ENCODE measurements around the gene SMG7.
A peak's percentile ranks its signal among the peaks of the same experiment; 100 is the strongest.

The SMG7 gene

GRCh38 chr1:183508694-183509093 lies 36.4 kb downstream of the SMG7 start:
- Mint-ChIP-seq H3K27me3 (no peaks in the 10 kb centered on the region), H3K36me3 (ENCODE audit: low read depth) (peaks cover 17% of the 10 kb centered on the region), H3K4me3 (no peak overlapping the region), H3K9me3 (no peaks in the 10 kb centered on the region), H3K4me1 (ENCODE audit: low read depth) (peaks cover 13% of the 10 kb centered on the region), H3K27ac (no peak overlapping the region)
- intact Hi-C loops (cut with micrococcal nuclease), result no loop called here

DNA sequence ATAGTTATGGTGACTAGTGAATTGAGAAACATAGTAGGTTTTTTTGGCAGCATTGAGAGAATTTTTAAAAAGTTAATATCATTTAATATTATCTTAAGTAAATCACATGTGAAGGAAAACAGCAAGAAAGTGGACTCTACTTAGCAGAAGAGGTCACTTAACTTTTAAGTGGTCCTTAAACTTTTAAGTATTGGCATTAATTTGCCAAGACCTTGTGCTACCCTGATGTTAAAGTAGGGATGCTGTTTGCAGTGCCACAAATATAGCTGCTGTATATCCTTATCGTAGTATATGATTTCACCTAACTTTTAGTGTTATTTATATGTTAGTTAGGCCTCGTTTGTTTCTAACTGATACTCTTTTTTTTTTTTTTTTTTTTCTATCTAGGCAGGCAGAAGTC lies 40.2 kb downstream of the SMG7 start:
- H3K9me3 Mint-ChIP-seq, result no peaks in the 10 kb centered on the region
- intact Hi-C loops (cut with micrococcal nuclease), result no loop called here
- H3K4me3 Mint-ChIP-seq, result no peak overlapping the region
- H3K27ac Mint-ChIP-seq, result no peak overlapping the region
- H3K4me1 Mint-ChIP-seq (ENCODE audit: low read depth), result peaks cover 13% of the 10 kb centered on the region
- no peaks in the 10 kb centered on the region for H3K27me3 Mint-ChIP-seq
- peaks cover 33% of the 10 kb centered on the region for H3K36me3 Mint-ChIP-seq (ENCODE audit: low read depth)

GRCh38 chr1:183514235-183514634 lies 41.9 kb downstream of the SMG7 start:
- no peaks in the 10 kb centered on the region for H3K9me3 Mint-ChIP-seq
- no peak overlapping the region for H3K4me3 Mint-ChIP-seq
- peaks cover 38% of the 10 kb centered on the region for H3K36me3 Mint-ChIP-seq (ENCODE audit: low read depth)
- H3K27me3 Mint-ChIP-seq, result no peaks in the 10 kb centered on the region
- no peak overlapping the region for H3K27ac Mint-ChIP-seq
- intact Hi-C loops (cut with micrococcal nuclease), result no loop called here
- peaks cover 13% of the 10 kb centered on the region for H3K4me1 Mint-ChIP-seq (ENCODE audit: low read depth)

DNA sequence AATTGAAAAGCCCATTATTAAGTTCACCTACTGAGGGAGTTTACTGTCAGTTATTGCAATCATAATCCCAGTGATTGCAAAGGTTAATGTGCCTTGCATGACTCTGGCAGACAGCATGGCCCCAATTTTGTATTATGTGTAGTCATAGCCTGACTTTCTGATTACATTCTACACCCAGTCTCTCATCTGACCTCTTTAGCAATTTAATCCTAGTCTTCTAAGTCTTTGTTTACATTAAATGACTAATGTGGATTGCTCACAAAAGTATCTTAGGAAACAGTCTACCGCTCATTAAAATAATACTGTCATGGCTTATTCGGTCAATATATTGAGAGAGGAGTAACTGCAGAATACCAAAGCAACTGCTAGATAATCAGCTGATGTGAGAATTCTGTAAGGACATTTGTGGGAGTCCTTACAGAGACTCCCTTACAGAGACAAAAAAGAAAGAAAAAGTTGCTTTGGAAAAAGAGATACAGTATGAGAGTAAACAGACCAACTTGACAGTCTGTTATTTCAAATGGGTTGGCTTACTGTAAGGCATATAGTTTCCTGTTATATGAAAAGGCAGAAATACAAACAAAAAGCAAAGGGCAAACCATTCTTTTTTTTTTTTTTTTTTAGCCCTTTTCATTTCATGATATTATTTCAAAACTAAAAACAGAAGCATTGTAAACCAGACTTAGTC lies 42.8 kb downstream of the SMG7 start:
- no peaks in the 10 kb centered on the region for H3K9me3 Mint-ChIP-seq
- H3K27me3 Mint-ChIP-seq, result no peaks in the 10 kb centered on the region
- H3K4me3 Mint-ChIP-seq, result no peak overlapping the region
- no peak overlapping the region for H3K27ac Mint-ChIP-seq
- intact Hi-C loops (cut with micrococcal nuclease), result loop anchor here (5.0 kb wide), 1 partner anchor 33 kb away; no protein-coding TSS in a partner anchor
- peaks cover 14% of the 10 kb centered on the region for H3K4me1 Mint-ChIP-seq (ENCODE audit: low read depth)
- peaks cover 44% of the 10 kb centered on the region for H3K36me3 Mint-ChIP-seq (ENCODE audit: low read depth)

GRCh38 chr1:183516725-183517124 lies 44.4 kb downstream of the SMG7 start:
- H3K27ac Mint-ChIP-seq, result no peak overlapping the region
- H3K9me3 Mint-ChIP-seq, result no peaks in the 10 kb centered on the region
- H3K36me3 Mint-ChIP-seq (ENCODE audit: low read depth), result peaks cover 57% of the 10 kb centered on the region
- intact Hi-C loops (cut with micrococcal nuclease), result loop anchor here (5.0 kb wide), 1 partner anchor 34 kb away; no protein-coding TSS in a partner anchor
- H3K27me3 Mint-ChIP-seq, result no peaks in the 10 kb centered on the region
- no peak overlapping the region for H3K4me3 Mint-ChIP-seq
- peaks cover 11% of the 10 kb centered on the region for H3K4me1 Mint-ChIP-seq (ENCODE audit: low read depth)

DNA sequence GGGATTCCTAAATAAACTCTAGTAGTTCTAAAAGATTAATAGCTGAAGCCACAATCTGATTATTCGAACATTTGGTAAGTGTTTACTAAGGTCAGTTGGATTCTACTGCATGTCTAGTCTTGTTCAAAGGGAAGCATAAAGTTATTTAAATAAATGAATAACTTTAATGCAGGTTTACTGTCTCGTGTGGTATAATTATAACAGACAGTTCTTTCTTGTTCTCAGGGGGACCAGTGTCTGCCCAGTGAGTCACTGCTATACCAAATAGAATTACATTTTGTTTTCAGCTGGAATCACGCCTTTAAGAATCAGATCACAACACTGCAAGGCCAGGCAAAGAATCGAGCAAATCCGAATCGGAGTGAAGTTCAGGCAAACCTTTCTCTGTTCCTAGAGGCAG lies 45.1 kb downstream of the SMG7 start:
- intact Hi-C loops (cut with micrococcal nuclease), result loop anchor here (5.0 kb wide), 1 partner anchor 35 kb away; no protein-coding TSS in a partner anchor

GRCh38 chr1:183520379-183520778 lies 48.1 kb downstream of the SMG7 start:
- no peaks in the 10 kb centered on the region for H3K9me3 Mint-ChIP-seq
- no peak overlapping the region for H3K27ac Mint-ChIP-seq
- intact Hi-C loops (cut with micrococcal nuclease), result no loop called here
- H3K27me3 Mint-ChIP-seq, result no peaks in the 10 kb centered on the region
- H3K4me1 Mint-ChIP-seq (ENCODE audit: low read depth), result peaks cover 5% of the 10 kb centered on the region
- peaks cover 64% of the 10 kb centered on the region for H3K36me3 Mint-ChIP-seq (ENCODE audit: low read depth)
- H3K4me3 Mint-ChIP-seq, result no peak overlapping the region

More for the DNA sequence above, 45.1 kb downstream of the SMG7 start:
- Mint-ChIP-seq H3K4me1 (ENCODE audit: low read depth) (peaks cover 5% of the 10 kb centered on the region), H3K27me3 (no peaks in the 10 kb centered on the region), H3K4me3 (no peak overlapping the region), H3K27ac (no peak overlapping the region), H3K36me3 (ENCODE audit: low read depth) (peaks cover 58% of the 10 kb centered on the region), H3K9me3 (no peaks in the 10 kb centered on the region)

DNA sequence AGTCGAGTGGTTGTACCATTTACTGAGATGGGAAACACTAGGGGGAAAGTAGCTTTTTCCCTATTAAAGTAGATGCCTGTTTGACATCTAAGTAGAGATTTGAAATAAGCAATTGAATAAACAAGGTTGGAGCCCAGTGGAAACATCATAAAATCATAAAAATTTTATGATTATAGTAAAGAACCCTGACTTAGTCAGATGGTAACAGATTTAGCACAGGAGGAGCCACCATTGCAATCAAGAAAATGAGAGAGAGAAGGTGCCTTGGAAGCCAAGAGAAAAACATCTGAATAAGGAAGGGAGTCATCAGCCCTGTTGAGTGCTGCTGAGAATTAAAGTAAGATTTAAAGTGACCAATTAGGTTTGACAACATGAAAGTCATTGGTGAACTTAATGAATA lies 49.8 kb downstream of the SMG7 start:
- Mint-ChIP-seq H3K27ac (no peak overlapping the region), H3K36me3 (ENCODE audit: low read depth) (peaks cover 71% of the 10 kb centered on the region), H3K27me3 (no peaks in the 10 kb centered on the region), H3K4me1 (ENCODE audit: low read depth) (peaks cover 5% of the 10 kb centered on the region), H3K4me3 (no peak overlapping the region), H3K9me3 (no peaks in the 10 kb centered on the region)
- intact Hi-C loops (cut with micrococcal nuclease), result no loop called here

DNA sequence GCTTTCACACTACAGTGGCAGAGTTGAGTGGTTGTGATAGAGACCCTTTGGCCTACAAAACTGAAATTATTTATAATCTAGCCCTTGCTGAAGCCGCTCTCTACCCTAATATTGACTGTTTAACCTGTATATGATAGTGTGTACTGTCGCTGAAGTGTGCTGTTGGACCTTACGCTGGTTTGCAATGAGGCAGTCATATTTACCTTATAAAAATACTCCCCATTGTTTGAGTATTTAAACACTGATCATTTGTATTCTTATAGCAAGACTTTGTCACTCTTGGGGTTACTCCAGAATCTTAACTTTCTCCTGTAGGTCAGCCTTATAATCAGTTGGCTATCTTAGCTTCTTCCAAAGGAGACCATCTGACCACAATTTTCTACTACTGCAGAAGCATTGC lies 56.3 kb downstream of the SMG7 start:
- H3K27me3 Mint-ChIP-seq, result no peaks in the 10 kb centered on the region
- peaks cover 84% of the 10 kb centered on the region for H3K36me3 Mint-ChIP-seq (ENCODE audit: low read depth)
- intact Hi-C loops (cut with micrococcal nuclease), result no loop called here
- H3K27ac Mint-ChIP-seq, result no peak overlapping the region
- H3K4me1 Mint-ChIP-seq (ENCODE audit: low read depth), result no peaks in the 10 kb centered on the region
- no peak overlapping the region for H3K4me3 Mint-ChIP-seq
- H3K9me3 Mint-ChIP-seq, result no peaks in the 10 kb centered on the region

- intact Hi-C loops (cut with micrococcal nuclease), result no loop called here
- Mint-ChIP-seq H3K4me3 (no peak overlapping the region), H3K27ac (no peak overlapping the region), H3K9me3 (no peaks in the 10 kb centered on the region), H3K27me3 (no peaks in the 10 kb centered on the region), H3K36me3 (ENCODE audit: low read depth) (peaks cover 83% of the 10 kb centered on the region), H3K4me1 (ENCODE audit: low read depth) (no peaks in the 10 kb centered on the region)
These were observed 61.4 kb downstream of the SMG7 start for GRCh38 chr1:183533617-183534174.

GRCh38 chr1:183537405-183537804 lies 65.1 kb downstream of the SMG7 start:
- intact Hi-C loops (cut with micrococcal nuclease), result no loop called here
- H3K27me3 Mint-ChIP-seq, result no peaks in the 10 kb centered on the region
- no peaks in the 10 kb centered on the region for H3K9me3 Mint-ChIP-seq
- H3K27ac Mint-ChIP-seq, result no peak overlapping the region
- H3K4me1 Mint-ChIP-seq (ENCODE audit: low read depth), result no peaks in the 10 kb centered on the region
- H3K36me3 Mint-ChIP-seq (ENCODE audit: low read depth), result peaks cover 88% of the 10 kb centered on the region
- H3K4me3 Mint-ChIP-seq, result no peak overlapping the region

GRCh38 chr1:183543619-183544204 lies 71.4 kb downstream of the SMG7 start:
- H3K36me3 Mint-ChIP-seq (ENCODE audit: low read depth), result peaks cover 86% of the 10 kb centered on the region
- H3K27me3 Mint-ChIP-seq, result no peaks in the 10 kb centered on the region
- intact Hi-C loops (cut with micrococcal nuclease), result loop anchor here (2.0 to 10.0 kb wide), 2 partner anchors 263 to 579 kb away; no protein-coding TSS in a partner anchor
- peak overlapping the region; percentile 25 for H3K27ac Mint-ChIP-seq
- H3K4me1 Mint-ChIP-seq (ENCODE audit: low read depth), result peaks cover 26% of the 10 kb centered on the region
- H3K9me3 Mint-ChIP-seq, result no peaks in the 10 kb centered on the region
- no peak overlapping the region for H3K4me3 Mint-ChIP-seq

DNA sequence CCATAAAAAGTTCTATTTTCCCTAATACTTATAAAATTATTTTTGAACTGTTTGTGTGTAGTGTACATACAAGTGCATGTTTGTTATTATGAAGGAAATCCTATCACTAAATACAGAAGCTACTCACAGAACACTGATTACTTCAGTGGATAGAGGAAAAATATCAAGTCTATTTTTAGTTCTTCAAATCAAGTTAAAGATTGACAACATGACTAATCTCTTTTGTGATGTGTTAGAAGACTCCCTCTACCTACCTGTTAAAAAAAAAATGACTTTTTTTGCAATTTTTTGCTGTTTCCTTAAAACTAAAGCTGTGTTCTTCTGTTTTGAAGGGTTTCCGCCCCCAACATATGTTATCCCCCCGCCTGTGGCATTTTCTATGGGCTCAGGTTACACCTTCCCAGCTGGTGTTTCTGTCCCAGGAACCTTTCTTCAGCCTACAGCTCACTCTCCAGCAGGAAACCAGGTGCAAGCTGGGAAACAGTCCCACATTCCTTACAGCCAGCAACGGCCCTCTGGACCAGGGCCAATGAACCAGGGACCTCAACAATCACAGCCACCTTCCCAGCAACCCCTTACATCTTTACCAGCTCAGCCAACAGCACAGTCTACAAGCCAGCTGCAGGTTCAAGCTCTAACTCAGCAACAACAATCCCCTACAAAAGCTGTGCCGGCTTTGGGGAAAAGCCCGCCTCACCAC lies 72.4 kb downstream of the SMG7 start:
- H3K27me3 Mint-ChIP-seq, result no peaks in the 10 kb centered on the region
- H3K36me3 Mint-ChIP-seq (ENCODE audit: low read depth), result peaks cover 86% of the 10 kb centered on the region
- H3K9me3 Mint-ChIP-seq, result no peaks in the 10 kb centered on the region
- H3K4me1 Mint-ChIP-seq (ENCODE audit: low read depth), result peaks cover 30% of the 10 kb centered on the region
- intact Hi-C loops (cut with micrococcal nuclease), result loop anchor here (10.0 kb wide), 1 partner anchor 580 kb away; no protein-coding TSS in a partner anchor
- no peak overlapping the region for H3K4me3 Mint-ChIP-seq
- H3K27ac Mint-ChIP-seq, result no peak overlapping the region

DNA sequence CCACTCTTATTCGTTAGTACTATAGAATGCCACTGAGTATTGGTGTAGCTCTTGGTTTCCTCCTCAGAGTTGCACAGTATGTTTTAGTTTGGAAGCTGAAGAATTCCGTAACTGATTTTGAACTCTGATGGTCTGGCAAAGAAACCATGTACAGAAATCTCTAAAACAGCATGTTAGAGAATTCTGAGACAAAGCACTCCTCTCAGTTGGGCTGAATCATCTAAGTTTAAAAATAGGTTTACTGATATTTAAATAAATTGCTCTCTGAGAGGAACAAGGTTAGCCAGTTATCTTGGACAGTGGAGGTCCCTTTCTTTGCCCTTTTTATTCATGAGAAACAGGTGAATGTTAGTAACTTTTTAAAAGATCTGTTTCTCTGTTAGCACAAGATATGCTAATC lies 74.1 kb downstream of the SMG7 start:
- Mint-ChIP-seq H3K36me3 (ENCODE audit: low read depth) (peaks cover 89% of the 10 kb centered on the region), H3K4me1 (ENCODE audit: low read depth) (peaks cover 43% of the 10 kb centered on the region), H3K9me3 (no peaks in the 10 kb centered on the region), H3K27ac (peak overlapping the region; percentile 27), H3K27me3 (no peaks in the 10 kb centered on the region), H3K4me3 (no peak overlapping the region)
- intact Hi-C loops (cut with micrococcal nuclease), result loop anchor here (10.0 kb wide), 1 partner anchor 582 kb away; no protein-coding TSS in a partner anchor
